K562 (cell line): Measurements from ENCODE around the gene PSPH. TPM values are rescaled to one million over a fixed set of nuclear protein-coding genes. Genes with fewer than 3 reads are reported as not detected.

Experiments
- ATAC-seq: fragments of 200-7000 bp; cut with Tn5 transposase; 3 replicates; pipeline ENCODE4 v1.9.1; 2020; ENCODE audit warnings: moderate library complexity
- BruUV-seq: library from RNA; stranded (reverse); fragments of 400-500 nt; replicated peaks from 2 replicates; lab custom pipeline; 2021; lab: Mats Ljungman, UMichigan
- CTCF ChIA-PET: fragments of 300-600 bp; formaldehyde crosslinking; extraction: SDS; loops from one replicate; lab custom pipeline; 2021; ENCODE audit warnings: low intra/inter-chr PET ratio; lab: Yijun Ruan, JAX
- POLR2A ChIA-PET: fragments of 300-600, 350-650 bp; sonication (Branson Sonifier 250); formaldehyde crosslinking; extraction: SDS; loops from one replicate; lab custom pipeline; 2021; ENCODE audit warnings: antibody characterized with exemption, inconsistent platforms; lab: Yijun Ruan, JAX
- DNase-seq, 4 experiments: peaks; one replicate each; pipeline versions ENCODE4 v3.0.0 to v3.0.0-alpha.2; 2011 to 2018; ENCODE audit warnings: low spot score in 3 of 4, mixed read lengths in 3 of 4; ENCODE audit errors: extremely low read depth in 1 of 4
- FAIRE-seq: peaks from 2 replicates; lab custom pipeline; 2011; peaks lifted over from hg19 to GRCh38; lab: Jason Lieb, UNC
- H2AFZ ChIP-seq: 2 replicates; pipeline ENCODE4 v1.6.0; 2011; ENCODE audit warnings: low read depth, low read length, control low read depth, inconsistent platforms
- H3K27ac ChIP-seq: fragments of 200-600 bp; 3 replicates; pipeline ENCODE4 v1.8.0; 2011; ENCODE audit warnings: low read depth, mild to moderate bottlenecking, control low read depth, inconsistent platforms, low read length, moderate library complexity, mixed read lengths; ENCODE audit errors: extremely low read depth
- H3K27me3 ChIP-seq, 2 experiments: fragments of 300-600 bp in 1 of 2; 2 replicates in 1 of 2; 3 replicates in 1 of 2; pipeline versions ENCODE4 v1.6.0 to v1.8.0; 2011; ENCODE audit warnings: inconsistent platforms in 2 of 2, low read length in 2 of 2, mild to moderate bottlenecking in 1 of 2, mixed read lengths in 1 of 2, moderate library complexity in 1 of 2; ENCODE audit not compliant: control insufficient read depth in 2 of 2, insufficient read depth in 2 of 2
- H3K36me3 ChIP-seq: fragments of 300-600 bp; 3 replicates; pipeline ENCODE4 v1.8.0; 2011; ENCODE audit warnings: mild to moderate bottlenecking, low read length, inconsistent platforms; ENCODE audit not compliant: control insufficient read depth, insufficient read depth
- H3K4me1 ChIP-seq, 2 experiments: fragments of 200-600 bp in 1 of 2; replicated peaks in 1 of 2; 2 replicates in 1 of 2; 3 replicates in 1 of 2; pipeline versions ENCODE4 v1.5.1 to v1.8.0; 2011; ENCODE audit warnings: inconsistent platforms in 2 of 2, low read length in 2 of 2, mild to moderate bottlenecking in 1 of 2, mixed read lengths in 1 of 2, moderate library complexity in 1 of 2; ENCODE audit not compliant: control insufficient read depth in 2 of 2, insufficient read depth in 2 of 2
- H3K4me2 ChIP-seq: 2 replicates; pipeline ENCODE4 v1.6.1; 2011; ENCODE audit warnings: low read length, control low read depth, inconsistent platforms, mixed read lengths; ENCODE audit not compliant: insufficient read depth
- H3K4me3 ChIP-seq: fragments of 200-600 bp; sonication (generic), shearing (Covaris generic); 2 replicates; pipeline ENCODE4 v1.5.1; 2016; ENCODE audit warnings: control low read depth, inconsistent platforms
- H3K79me2 ChIP-seq: fragments of 200-600 bp; 3 replicates; pipeline ENCODE4 v1.8.0; 2011; ENCODE audit warnings: low read length, inconsistent platforms; ENCODE audit not compliant: control insufficient read depth, insufficient read depth
- H3K9ac ChIP-seq, 2 experiments: 2 replicates each; pipeline versions ENCODE4 v1.6.0 to v1.6.1; 2011; ENCODE audit warnings: low read depth in 2 of 2, low read length in 2 of 2, control low read depth in 1 of 2, inconsistent platforms in 1 of 2, mild to moderate bottlenecking in 1 of 2, mixed read lengths in 1 of 2; ENCODE audit not compliant: insufficient read depth in 1 of 2
- H3K9me1 ChIP-seq: one replicate; pipeline ENCODE4 v1.6.0; 2011; ENCODE audit warnings: inconsistent platforms, mild to moderate bottlenecking, low read length, moderate library complexity; ENCODE audit not compliant: control insufficient read depth, insufficient read depth
- H3K9me3 ChIP-seq: replicated peaks from 2 replicates; pipeline ENCODE4 v1.5.1; 2011; ENCODE audit warnings: low read depth, low read length, inconsistent platforms; ENCODE audit not compliant: control insufficient read depth, insufficient read depth
- H4K20me1 ChIP-seq: replicated peaks from 2 replicates; pipeline ENCODE4 v1.6.1; 2011; ENCODE audit warnings: low read length, inconsistent platforms, mixed read lengths; ENCODE audit not compliant: control insufficient read depth, insufficient read depth
- ADNP ChIP-seq: fragments of 200-800 bp; sonication (Bioruptor generic); IDR thresholded peaks from 2 replicates; pipeline ENCODE4 v1.6.1; 2016; ENCODE audit warnings: missing genetic modification characterization, missing compliant biosample characterization
- COPS2 ChIP-seq: fragments of 450-650 bp; conservative IDR thresholded peaks from 2 replicates; pipeline ENCODE4 v1.6.1; 2016; ENCODE audit warnings: mild to moderate bottlenecking, moderate library complexity
- CREBBP ChIP-seq: IDR thresholded peaks from one replicate; pipeline ENCODE4 v1.6.1; 2012; ENCODE audit warnings: low read depth, mild to moderate bottlenecking, control low read depth, inconsistent platforms, low read length
- GATA2 ChIP-seq: sonication (generic); formaldehyde crosslinking; IDR thresholded peaks from 2 replicates; pipeline ENCODE4 v1.4.0; 2020; ENCODE audit warnings: mild to moderate bottlenecking, missing genetic modification reagents
- MEIS2 ChIP-seq: fragments of 450-650 bp; IDR thresholded peaks from 2 replicates; pipeline ENCODE4 v1.6.1; 2014; ENCODE audit warnings: mild to moderate bottlenecking; ENCODE audit not compliant: partially characterized antibody
- PRMT5 ChIP-seq: sonication (generic); formaldehyde crosslinking; IDR thresholded peaks from 2 replicates; pipeline ENCODE4 v1.5.0; 2020; ENCODE audit warnings: missing genetic modification reagents
- PRPF4 ChIP-seq: fragments of 200-400 bp; formaldehyde crosslinking; IDR thresholded peaks from one replicate; pipeline ENCODE4 v1.6.1; 2017; ENCODE audit warnings: low read length, low read depth, mild to moderate bottlenecking; ENCODE audit not compliant: insufficient read depth, poor library complexity, severe bottlenecking
- RCOR1 ChIP-seq, 2 experiments: IDR thresholded peaks; 2 replicates each; pipeline ENCODE4 v1.6.1; 2012; ENCODE audit warnings: low read depth in 2 of 2, low read length in 2 of 2, borderline replicate concordance in 1 of 2, improper control_type of control experiment in 1 of 2
- SMARCA4 ChIP-seq: fragments of 450-650 bp; IDR thresholded peaks from 2 replicates; pipeline ENCODE4 v1.6.1; 2016
- SRSF7 ChIP-seq: fragments of 200-400 bp; formaldehyde crosslinking; optimal IDR thresholded peaks from 2 replicates; pipeline ENCODE3; 2017; ENCODE audit warnings: mild to moderate bottlenecking, low read depth, low read length
- YBX1 ChIP-seq: fragments of 450-650 bp; IDR thresholded peaks from 2 replicates; pipeline ENCODE4 v1.7.1; 2016; ENCODE audit warnings: mild to moderate bottlenecking
- ZBTB7A ChIP-seq: IDR thresholded peaks from 2 replicates; pipeline ENCODE4 v1.6.1; 2011; ENCODE audit warnings: low read depth, mild to moderate bottlenecking, low read length, moderate library complexity, borderline replicate concordance; ENCODE audit not compliant: control insufficient read depth
- ZFP1 ChIP-seq: fragments of 450-650 bp; formaldehyde crosslinking; IDR thresholded peaks from 2 replicates; pipeline ENCODE4 v1.4.0; 2020; ENCODE audit warnings: mild to moderate bottlenecking, mixed read lengths
- WGBS: fragments of 100-300 bp; shearing (Covaris generic); methylation state at CpG from one replicate; pipeline ENCODE4 v1.1.6; 2016; ENCODE audit warnings: low coverage, mixed read lengths; ENCODE audit not compliant: insufficient coverage; ENCODE audit errors: missing lambda C conversion rate; 5-methylcytosine and 5-hydroxymethylcytosine counted together
- in situ Hi-C: fragments of 300-500 bp; cut with MboI; formaldehyde crosslinking; loops from 4 replicates; pipeline ENCODE4 v1.15.0; 2018; ENCODE audit warnings: inconsistent platforms, mixed read lengths
- intact Hi-C: fragments of 100-400 bp; cut with micrococcal nuclease; formaldehyde crosslinking; loops from 2 replicates; pipeline ENCODE4 v1.14.2; 2022
- polyA plus RNA-seq, 8 experiments: library from polyadenylated mRNA; depleted of rRNA in 4 of 8; stranded (reverse) in 5 of 8; unstranded in 3 of 8; fragments of >200 nt; fragmentation: Nextera tagmentation in 2 of 8; fragmentation: Illumina TruSeq in 1 of 8; extraction: Ambion mirVana in 2 of 8; extraction: Trizol in 1 of 8; gene quantifications; 2 replicates each; pipeline versions ENCODE4 v1.2.1 to v1.2.3, GENCODE V29; 2011 to 2014; ENCODE audit warnings: inconsistent platforms in 1 of 8, missing spikeins in 1 of 8
- total RNA-seq, 7 experiments: library from RNA; depleted of rRNA in 6 of 7; stranded (reverse); fragments of >200 nt in 6 of 7; fragmentation: Illumina TruSeq in 2 of 7; extraction: Trizol in 2 of 7; gene quantifications; 2 replicates each; pipeline versions ENCODE4 v1.2.1 to v1.2.3, GENCODE V29; 2011 to 2021; ENCODE audit warnings: low replicate concordance in 1 of 7
- TF ChIP-seq, protein P1 (sequence below), 2 experiments: fragments of 450-650 bp in 1 of 2; sonication (generic) in 1 of 2; formaldehyde crosslinking in 1 of 2; IDR thresholded peaks in 1 of 2; conservative IDR thresholded peaks in 1 of 2; 2 replicates each; pipeline versions ENCODE4 v1.6.1 to v1.8.1; 2016 to 2023; ENCODE audit warnings: mild to moderate bottlenecking in 2 of 2, moderate library complexity in 2 of 2, inconsistent platforms in 1 of 2, missing genetic modification reagents in 1 of 2
- TF ChIP-seq, protein P2 (sequence below): fragments of 250-450 bp; sonication (Bioruptor Pico); IDR thresholded peaks from 2 replicates; pipeline ENCODE4 v1.4.0; 2020; ENCODE audit warnings: borderline replicate concordance
- TF ChIP-seq, protein P3 (sequence below): sonication (generic); formaldehyde crosslinking; IDR thresholded peaks from 2 replicates; pipeline ENCODE4 v1.8.1; 2023; ENCODE audit warnings: mild to moderate bottlenecking, missing genetic modification reagents
- TF ChIP-seq, protein P4 (sequence below), 2 experiments: fragments of 200-800 bp in 1 of 2; sonication (Bioruptor generic) in 1 of 2; sonication (generic) in 1 of 2; formaldehyde crosslinking in 1 of 2; IDR thresholded peaks in 1 of 2; conservative IDR thresholded peaks in 1 of 2; 2 replicates each; pipeline versions ENCODE4 v1.5.0 to v1.6.1; 2016 to 2020; ENCODE audit warnings: missing compliant biosample characterization in 1 of 2, missing genetic modification characterization in 1 of 2, missing genetic modification reagents in 1 of 2

The PSPH gene
- total and polyA plus RNA-seq, 9 of the 15 experiments (the other 6 are each of a cell fraction or from before 2014, with no cell fraction given): 6.3 to 46.8 (median 20.2) TPM

DNA sequence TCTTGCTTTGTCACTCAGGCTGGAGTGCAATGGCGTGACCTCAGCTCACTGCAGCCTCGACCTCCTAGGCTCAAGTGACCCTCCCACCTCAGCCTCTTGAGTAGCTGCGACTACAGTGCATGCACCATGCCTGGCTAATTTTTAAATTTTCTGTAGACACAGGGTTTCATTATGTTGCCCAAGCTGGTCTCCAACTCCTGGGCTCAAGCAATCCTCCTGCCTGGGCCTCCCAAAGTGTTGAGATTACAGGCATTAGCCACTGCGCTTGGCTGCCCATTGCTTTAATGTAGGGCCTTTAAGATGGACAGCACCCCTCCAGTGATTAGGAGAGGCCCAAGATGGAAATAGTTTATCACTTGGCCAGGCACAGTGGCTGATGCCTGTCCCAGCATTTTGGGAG, 47.5 kb downstream of the PSPH start:
- Histone ChIP-seq H3K9ac (no peak overlapping the region), H3K4me3 (no peak overlapping the region), H3K27ac (no peak overlapping the region), H3K4me2 (no peak overlapping the region), H3K27me3 (no peaks in the 10 kb centered on the region), H3K4me1 (no peaks in the 10 kb centered on the region; a peak in 1 of 5 replicates), H3K79me2 (no peaks in the 10 kb centered on the region), H3K36me3 (peaks cover 8% of the 10 kb centered on the region; the same call in 2 of the 3 replicates), H4K20me1 (no peaks in the 10 kb centered on the region), H3K9me3 (no peaks in the 10 kb centered on the region), H2AFZ (0 out of 2 replicates have a peak overlapping the region, but pooled peaks have one; percentile 13), H3K9me1 (no peaks in the 10 kb centered on the region)
- POLR2A ChIA-PET: no interaction called here
- in situ Hi-C loops (loop anchor here (5.0 kb wide), 1 partner anchor 69 kb away; no protein-coding TSS in a partner anchor), intact Hi-C loops (loop anchor here (1.0 kb wide), 1 partner anchor 71 kb away; no protein-coding TSS in a partner anchor)
- FAIRE-seq (no peak), ATAC-seq (no peak), DNase-seq (peak in 1 of 4 experiments; percentile 7)
- CTCF ChIA-PET: interaction anchor here (1.9 kb wide), 1 partner anchor 71 kb away, joined by 6 read pairs; no protein-coding TSS in a partner anchor
- no TSS peak for BruUV-seq
- 50% methylated on average over 3 of the region's 4 CpGs for WGBS
- TF ChIP-seq YBX1 (no peak), ZBTB7A (no peak), RCOR1 (IDR thresholded peaks at IDR 0.05; ENCODE audit: borderline replicate concordance in 1 of 2, low read depth in 2 of 2, low read length in 2 of 2) (no peak), PRPF4 (no peak), COPS2 (no peak), ADNP (no peak), CREBBP (no peak), PRMT5 (no peak), MEIS2 (no peak), SRSF7 (no peak), SMARCA4 (no peak), ZFP1 (no peak), GATA2 (CRISPR knock-in tag) (no peak)
- TF ChIP-seq, protein P1, sequence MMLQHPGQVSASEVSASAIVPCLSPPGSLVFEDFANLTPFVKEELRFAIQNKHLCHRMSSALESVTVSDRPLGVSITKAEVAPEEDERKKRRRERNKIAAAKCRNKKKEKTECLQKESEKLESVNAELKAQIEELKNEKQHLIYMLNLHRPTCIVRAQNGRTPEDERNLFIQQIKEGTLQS (IDR thresholded peaks at IDR 0.05): no peak
- TF ChIP-seq, protein P1 (CRISPR knock-in tag; conservative IDR thresholded peaks at IDR 0.05): no peak
- TF ChIP-seq, protein P2, sequence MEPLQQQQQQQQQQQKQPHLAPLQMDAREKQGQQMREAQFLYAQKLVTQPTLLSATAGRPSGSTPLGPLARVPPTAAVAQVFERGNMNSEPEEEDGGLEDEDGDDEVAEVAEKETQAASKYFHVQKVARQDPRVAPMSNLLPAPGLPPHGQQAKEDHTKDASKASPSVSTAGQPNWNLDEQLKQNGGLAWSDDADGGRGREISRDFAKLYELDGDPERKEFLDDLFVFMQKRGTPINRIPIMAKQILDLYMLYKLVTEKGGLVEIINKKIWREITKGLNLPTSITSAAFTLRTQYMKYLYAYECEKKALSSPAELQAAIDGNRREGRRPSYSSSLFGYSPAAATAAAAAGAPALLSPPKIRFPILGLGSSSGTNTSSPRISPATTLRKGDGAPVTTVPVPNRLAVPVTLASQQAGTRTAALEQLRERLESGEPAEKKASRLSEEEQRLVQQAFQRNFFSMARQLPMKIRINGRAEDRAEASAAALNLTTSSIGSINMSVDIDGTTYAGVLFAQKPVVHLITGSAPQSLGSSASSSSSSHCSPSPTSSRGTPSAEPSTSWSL (CRISPR knock-in tag): no peak
- TF ChIP-seq, protein P3, sequence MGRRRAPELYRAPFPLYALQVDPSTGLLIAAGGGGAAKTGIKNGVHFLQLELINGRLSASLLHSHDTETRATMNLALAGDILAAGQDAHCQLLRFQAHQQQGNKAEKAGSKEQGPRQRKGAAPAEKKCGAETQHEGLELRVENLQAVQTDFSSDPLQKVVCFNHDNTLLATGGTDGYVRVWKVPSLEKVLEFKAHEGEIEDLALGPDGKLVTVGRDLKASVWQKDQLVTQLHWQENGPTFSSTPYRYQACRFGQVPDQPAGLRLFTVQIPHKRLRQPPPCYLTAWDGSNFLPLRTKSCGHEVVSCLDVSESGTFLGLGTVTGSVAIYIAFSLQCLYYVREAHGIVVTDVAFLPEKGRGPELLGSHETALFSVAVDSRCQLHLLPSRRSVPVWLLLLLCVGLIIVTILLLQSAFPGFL (CRISPR knock-in tag): no peak
- TF ChIP-seq, protein P4, sequence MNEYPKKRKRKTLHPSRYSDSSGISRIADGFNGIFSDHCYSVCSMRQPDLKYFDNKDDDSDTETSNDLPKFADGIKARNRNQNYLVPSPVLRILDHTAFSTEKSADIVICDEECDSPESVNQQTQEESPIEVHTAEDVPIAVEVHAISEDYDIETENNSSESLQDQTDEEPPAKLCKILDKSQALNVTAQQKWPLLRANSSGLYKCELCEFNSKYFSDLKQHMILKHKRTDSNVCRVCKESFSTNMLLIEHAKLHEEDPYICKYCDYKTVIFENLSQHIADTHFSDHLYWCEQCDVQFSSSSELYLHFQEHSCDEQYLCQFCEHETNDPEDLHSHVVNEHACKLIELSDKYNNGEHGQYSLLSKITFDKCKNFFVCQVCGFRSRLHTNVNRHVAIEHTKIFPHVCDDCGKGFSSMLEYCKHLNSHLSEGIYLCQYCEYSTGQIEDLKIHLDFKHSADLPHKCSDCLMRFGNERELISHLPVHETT (CRISPR knock-in tag; conservative IDR thresholded peaks at IDR 0.05 in 1 of 2, IDR thresholded peaks at IDR 0.05 in 1 of 2): no peak
